ENCODE results near the gene EML2. TPM values are rescaled to one million over a fixed set of nuclear protein-coding genes. Genes with fewer than 3 reads are reported as not detected.

EML2 gene
- total RNA-seq, 4 donors from 2014 or later = 18.0 to 22.4 (median 19.9) TPM

DNA sequence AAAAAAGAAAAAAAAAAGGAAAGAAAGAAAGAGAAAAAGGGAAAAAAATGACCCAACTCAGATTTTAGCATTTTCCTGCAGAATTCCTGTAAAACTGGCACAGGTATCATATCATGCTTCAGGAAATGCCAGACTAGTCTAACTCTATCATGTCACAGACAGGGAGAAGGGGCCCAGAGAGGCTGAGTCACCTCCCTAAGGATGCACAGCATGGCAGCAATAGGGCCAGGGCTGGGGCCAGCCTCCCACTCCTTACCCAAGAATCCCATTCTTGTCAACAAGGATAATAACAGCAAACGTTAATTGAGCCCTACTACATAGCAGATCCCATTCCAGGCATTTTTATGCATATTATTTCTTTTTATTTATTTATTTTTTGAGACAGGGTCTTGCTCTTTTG lies 45.7 kb downstream of the EML2 start:
- no peak for ATAC-seq (ENCODE audit: low FRiP score)
- DNase-seq (ENCODE audit: low spot score) = no peak

DNA sequence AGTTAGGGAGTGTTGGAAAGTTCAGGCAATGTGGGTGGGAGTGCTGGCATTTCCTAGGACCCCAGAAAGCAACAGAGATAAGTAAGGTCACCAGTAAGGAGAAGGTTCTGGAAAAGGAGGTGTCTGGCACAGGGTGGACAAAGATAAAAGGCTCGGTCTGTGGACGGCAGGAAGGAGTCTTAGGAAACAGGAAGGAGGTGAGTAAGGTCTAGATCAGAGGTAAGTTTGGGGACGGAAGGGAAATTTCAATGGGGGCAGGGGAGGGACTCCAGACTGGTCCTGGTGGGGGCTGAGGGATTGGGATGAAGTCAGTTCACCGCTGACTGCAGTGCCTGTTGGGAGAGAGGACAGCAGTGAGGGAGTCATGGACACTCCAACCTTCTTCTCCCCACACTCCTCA lies 46.8 kb downstream of the EML2 start:
- no peak for DNase-seq (ENCODE audit: low spot score)
- ATAC-seq (ENCODE audit: low FRiP score) = no peak
- no peak for TF ChIP-seq CTCF (IDR thresholded peaks at IDR 0.05)

More for the DNA sequence above, 45.7 kb downstream of the EML2 start:
- no peak for TF ChIP-seq CTCF (IDR thresholded peaks at IDR 0.05)

GRCh38 chr19:45591638-45592005 lies 47.6 kb downstream of the EML2 start:
- DNase-seq (ENCODE audit: low spot score) (no peak), ATAC-seq (ENCODE audit: low FRiP score) (no peak)
- TF ChIP-seq CTCF (IDR thresholded peaks at IDR 0.05) = no peak

GRCh38 chr19:45591004-45591637 lies 48.1 kb downstream of the EML2 start:
- TF ChIP-seq CTCF (IDR thresholded peaks at IDR 0.05) = no peak
- no peak for ATAC-seq (ENCODE audit: low FRiP score)

DNA sequence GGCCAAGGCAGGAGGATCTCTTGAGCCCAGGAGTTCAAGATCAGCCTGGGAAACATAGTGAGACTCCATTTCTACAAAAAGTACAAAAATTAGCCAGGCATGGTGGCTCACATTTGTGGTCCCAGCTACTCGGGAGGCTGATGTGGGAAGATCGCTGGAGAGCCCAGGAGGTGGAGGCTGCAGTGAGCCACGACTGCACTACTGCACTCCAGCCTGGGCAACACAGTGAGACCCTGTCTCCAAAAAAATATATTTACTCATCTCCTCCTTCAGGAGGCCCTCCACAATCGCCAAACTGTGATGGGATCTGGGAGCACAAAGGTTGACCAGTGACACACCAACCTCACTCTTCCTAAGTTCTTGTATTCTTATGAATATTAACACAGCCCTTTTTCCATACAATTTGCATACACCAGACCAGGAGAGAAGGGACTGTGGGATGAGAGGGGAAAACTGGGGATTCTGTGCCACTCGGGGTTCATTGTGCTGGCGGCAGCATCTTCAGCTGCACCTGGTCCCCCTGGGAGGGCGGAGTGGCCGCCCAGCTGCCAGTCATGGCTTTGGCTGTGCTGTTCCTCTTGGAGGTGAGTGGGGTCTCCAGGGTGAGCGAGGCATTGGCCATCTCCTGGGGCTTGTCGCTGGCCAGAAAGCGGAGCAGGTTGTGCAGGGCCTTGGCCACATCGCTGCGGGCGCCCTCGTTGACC lies 48.7 kb downstream of the EML2 start:
- DNase-seq (ENCODE audit: low spot score) (no peak), ATAC-seq (ENCODE audit: low FRiP score) (no peak)
- TF ChIP-seq CTCF (IDR thresholded peaks at IDR 0.05) = no peak

More at GRCh38 chr19:45591004-45591637, 48.1 kb downstream of the EML2 start:
- DNase-seq (ENCODE audit: low spot score) = no peak

DNA sequence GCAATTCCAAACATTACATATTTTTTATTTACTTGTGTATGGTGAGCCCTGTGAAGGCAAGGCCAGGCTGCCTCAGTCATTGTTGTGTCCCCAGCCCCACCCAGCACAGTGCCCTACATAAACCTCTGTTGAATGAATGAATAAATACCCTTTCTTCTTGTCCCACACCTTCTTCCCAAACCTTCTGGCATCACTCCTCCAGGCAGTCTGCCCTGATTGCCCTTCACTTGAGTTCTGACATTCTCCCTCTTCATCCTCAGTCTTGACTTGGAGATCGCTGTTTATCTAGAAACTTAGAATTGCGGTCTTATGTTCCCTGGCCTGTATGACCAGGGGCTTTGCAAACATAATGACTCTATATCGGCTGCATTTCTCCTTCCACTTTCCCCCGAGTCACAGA lies 49.4 kb downstream of the EML2 start:
- ATAC-seq (ENCODE audit: low FRiP score) (no peak), DNase-seq (ENCODE audit: low spot score) (no peak)
- no peak for TF ChIP-seq CTCF (IDR thresholded peaks at IDR 0.05)

GRCh38 chr19:45587873-45588272 lies 51.3 kb downstream of the EML2 start:
- no peak for TF ChIP-seq CTCF (IDR thresholded peaks at IDR 0.05)
- ATAC-seq (ENCODE audit: low FRiP score) = no peak

More at GRCh38 chr19:45587873-45588272, 51.3 kb downstream of the EML2 start:
- no peak for DNase-seq (ENCODE audit: low spot score)
